GM12878 (cell line): ENCODE results near the gene CLUH. TPM values are rescaled to one million over a fixed set of nuclear protein-coding genes. Genes with fewer than 3 reads are reported as not detected.

Experiments used
- CHD2 ChIP-seq: IDR thresholded peaks from 2 replicates; pipeline ENCODE4 v1.6.1; 2011; ENCODE audit warnings: low read depth, low read length, improper control_type of control experiment, borderline replicate concordance
- E2F4 ChIP-seq: IDR thresholded peaks from 2 replicates; pipeline ENCODE4 v1.6.1; 2012; ENCODE audit warnings: low read depth, low read length, improper control_type of control experiment
- E4F1 ChIP-seq: fragments of 450-650 bp; IDR thresholded peaks from 2 replicates; pipeline ENCODE4 v1.6.1; 2018; ENCODE audit warnings: borderline replicate concordance, mild to moderate bottlenecking; ENCODE audit not compliant: partially characterized antibody
- ELK1 ChIP-seq: IDR thresholded peaks from 2 replicates; pipeline ENCODE4 v1.6.1; 2012; ENCODE audit warnings: low read depth, low read length, improper control_type of control experiment
- GABPA ChIP-seq: IDR thresholded peaks from 2 replicates; pipeline ENCODE4 v1.6.1; 2014; ENCODE audit warnings: antibody characterized with exemption, low read depth, mild to moderate bottlenecking, inconsistent platforms
- HDAC2 ChIP-seq: fragments of 200-600 bp; sonication (generic); IDR thresholded peaks from 2 replicates; pipeline ENCODE4 v1.6.1; 2017
- MEF2A ChIP-seq: IDR thresholded peaks from 2 replicates; pipeline ENCODE4 v1.6.1; 2011; ENCODE audit warnings: low read depth, mild to moderate bottlenecking, low read length, moderate library complexity; ENCODE audit not compliant: insufficient read depth
- MEF2B ChIP-seq: fragments of 450-650 bp; IDR thresholded peaks from 2 replicates; pipeline ENCODE4 v1.6.1; 2018; ENCODE audit warnings: mild to moderate bottlenecking, moderate library complexity; ENCODE audit not compliant: partially characterized antibody, poor library complexity, severe bottlenecking
- NBN ChIP-seq: fragments of 450-650 bp; IDR thresholded peaks from 2 replicates; pipeline ENCODE4 v1.6.1; 2016
- PAX5 ChIP-seq: IDR thresholded peaks from 2 replicates; pipeline ENCODE4 v1.6.1; 2011; ENCODE audit warnings: low read depth, low read length, borderline replicate concordance
- PBX3 ChIP-seq: IDR thresholded peaks from 2 replicates; pipeline ENCODE4 v1.6.1; 2011; ENCODE audit warnings: mild to moderate bottlenecking, low read depth, low read length, moderate library complexity; ENCODE audit not compliant: insufficient replicate concordance
- PKNOX1 ChIP-seq: fragments of 450-650 bp; IDR thresholded peaks from 2 replicates; pipeline ENCODE4 v1.6.1; 2016; ENCODE audit warnings: mild to moderate bottlenecking
- POLR2AphosphoS2 ChIP-seq: IDR thresholded peaks from 2 replicates; pipeline ENCODE4 v1.6.1; 2011; ENCODE audit warnings: low read depth, mild to moderate bottlenecking, low read length, improper control_type of control experiment, moderate library complexity
- RB1 ChIP-seq: fragments of 450-650 bp; formaldehyde crosslinking; IDR thresholded peaks from 2 replicates; pipeline ENCODE4 v1.6.1; 2017; ENCODE audit warnings: mild to moderate bottlenecking, borderline replicate concordance
- RFX5 ChIP-seq: IDR thresholded peaks from 2 replicates; pipeline ENCODE4 v1.6.1; 2011; ENCODE audit warnings: low read depth, low read length, improper control_type of control experiment
- SREBF2 ChIP-seq: IDR thresholded peaks from 2 replicates; pipeline ENCODE4 v1.6.1; 2012; ENCODE audit warnings: mild to moderate bottlenecking, low read length
- STAT3 ChIP-seq: IDR thresholded peaks from 2 replicates; pipeline ENCODE4 v1.6.1; 2011; ENCODE audit warnings: low read depth, low read length, improper control_type of control experiment
- ZBTB40 ChIP-seq: fragments of 450-650 bp; IDR thresholded peaks from 2 replicates; pipeline ENCODE4 v1.6.1; 2016; ENCODE audit warnings: mild to moderate bottlenecking, moderate library complexity, borderline replicate concordance
- polyA plus RNA-seq, 11 experiments: library from polyadenylated mRNA; depleted of rRNA in 4 of 11; unstranded in 6 of 11; stranded (reverse) in 5 of 11; fragments of >200 nt; fragmentation: Nextera tagmentation in 4 of 11; fragmentation: Illumina TruSeq in 1 of 11; extraction: Ambion mirVana in 4 of 11; extraction: Trizol in 1 of 11; gene quantifications; 1 replicate in 1 of 11; 2 replicates in 10 of 11; pipeline versions ENCODE4 v1.2.1 to v1.2.3, GENCODE V29; 2011 to 2016; ENCODE audit warnings: inconsistent platforms in 2 of 11, missing spikeins in 2 of 11, low read depth in 1 of 11
- total RNA-seq, 4 experiments: library from RNA; depleted of rRNA in 3 of 4; stranded (reverse); fragments of >200 nt in 3 of 4; fragmentation: Illumina TruSeq in 1 of 4; extraction: Trizol in 1 of 4; gene quantifications; 2 replicates each; pipeline versions ENCODE4 v1.2.1 to v1.2.3, GENCODE V29; 2013 to 2021

CLUH gene
- total and polyA plus RNA-seq, 10 of the 15 experiments (the other 5 are each of a cell fraction or from before 2014, with no cell fraction given), result 0.11 to 147 (median 60.2) TPM

GRCh38 chr17:2711608-2712299 is at the start of gene CLUH (continued):
- no peak for TF ChIP-seq STAT3
- peak; percentile 25; the same call in 1 of the 2 replicates for TF ChIP-seq PKNOX1
- TF ChIP-seq PAX5, result 0 out of 2 replicates have a peak, but pooled peaks have one; percentile 58
- TF ChIP-seq MEF2A, result no peak
- no peak for TF ChIP-seq GABPA
- TF ChIP-seq SREBF2, result no peak
- no peak for TF ChIP-seq RFX5
- TF ChIP-seq POLR2AphosphoS2, result no peak
- TF ChIP-seq MEF2B, result no peak
- TF ChIP-seq HDAC2, result no peak
- TF ChIP-seq E4F1, result peak; percentile 64
- 0 out of 2 replicates have a peak, but pooled peaks have one; percentile 55 for TF ChIP-seq E2F4
- TF ChIP-seq ZBTB40, result no peak; the same call in 1 of the 2 replicates
- peak; percentile 88 for TF ChIP-seq CHD2
- peak; percentile 69; the same call in 1 of the 2 replicates for TF ChIP-seq RB1
- TF ChIP-seq PBX3, result no peak
- peak; percentile 74; the same call in 1 of the 2 replicates for TF ChIP-seq NBN
- TF ChIP-seq ELK1, result peak; percentile 43; the same call in 1 of the 2 replicates
